HG02943 (cell line): ENCODE results near the gene SLC22A14.
"Not testable (repeated sequence)": the region's sequence is repeated elsewhere in the genome, so short reads cannot be mapped to it uniquely, and the experiment has no call there.

Experiments
- ATAC-seq: cut with Tn5 transposase; IDR thresholded peaks from one replicate; pipeline ENCODE4 v1.9.1; 2021; ENCODE audit warnings: mild to moderate bottlenecking, low read depth, moderate library complexity; ENCODE audit not compliant: unreplicated experiment

SLC22A14 gene

GRCh38 chr3:38312356-38312755 lies 30.3 kb downstream of the SLC22A14 start:
- no peak for ATAC-seq

DNA sequence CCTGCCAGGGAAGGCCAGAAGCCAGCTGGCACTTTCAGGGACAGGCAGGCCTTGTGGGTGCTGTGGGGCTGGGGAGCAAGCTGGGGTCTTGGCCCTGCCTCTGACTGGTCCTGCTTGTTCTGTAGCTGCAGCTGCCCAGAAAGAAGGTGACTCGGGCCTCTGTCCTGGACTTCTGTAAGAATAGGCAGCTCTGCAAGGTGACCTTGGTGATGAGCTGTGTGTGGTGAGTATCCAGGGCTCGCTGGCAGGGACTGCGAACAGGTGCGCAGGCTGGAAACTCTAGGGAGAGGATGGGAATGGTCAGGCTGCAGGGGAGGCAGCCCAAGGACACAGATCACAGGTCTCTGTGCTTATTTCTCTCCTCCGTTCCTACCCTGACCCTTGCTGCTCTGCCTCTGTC lies 31.2 kb downstream of the SLC22A14 start:
- ATAC-seq, result no peak

GRCh38 chr3:38313695-38314094 lies 31.6 kb downstream of the SLC22A14 start:
- ATAC-seq, result no peak

DNA sequence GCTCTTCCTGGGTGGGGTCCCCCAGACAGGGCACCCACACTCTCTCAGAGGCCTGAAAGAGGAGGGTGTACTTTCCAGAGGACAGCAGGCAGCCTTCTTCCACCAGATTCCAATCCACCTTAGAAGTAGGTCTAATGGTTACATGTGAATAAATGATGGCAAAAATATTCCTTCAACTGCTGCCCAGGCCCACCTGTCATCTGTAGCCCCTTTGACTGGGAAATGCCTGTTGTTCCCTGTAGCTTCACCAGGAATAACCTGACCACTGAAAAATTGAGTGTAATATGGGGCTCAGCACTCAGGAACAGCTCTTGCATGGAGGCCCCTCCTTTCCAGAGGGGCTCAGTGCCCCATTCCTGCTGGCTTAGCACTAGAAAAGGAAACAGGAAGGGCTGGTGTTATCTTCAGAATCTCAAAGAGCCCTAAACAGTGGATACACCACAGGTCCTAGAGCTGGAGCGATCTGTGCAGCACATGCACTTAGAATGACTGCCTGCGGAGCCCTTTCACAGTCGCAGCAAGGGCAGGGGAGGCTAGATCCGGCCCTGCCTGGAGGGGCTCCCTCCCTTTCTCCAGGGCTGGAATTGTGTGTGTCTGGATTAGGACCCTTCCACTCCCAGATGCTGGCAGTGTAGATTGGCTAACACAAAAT lies 32.1 kb downstream of the SLC22A14 start:
- no peak for ATAC-seq

- no peak for ATAC-seq
Measured at GRCh38 chr3:38314764-38315487, 32.8 kb downstream of the SLC22A14 start.

DNA sequence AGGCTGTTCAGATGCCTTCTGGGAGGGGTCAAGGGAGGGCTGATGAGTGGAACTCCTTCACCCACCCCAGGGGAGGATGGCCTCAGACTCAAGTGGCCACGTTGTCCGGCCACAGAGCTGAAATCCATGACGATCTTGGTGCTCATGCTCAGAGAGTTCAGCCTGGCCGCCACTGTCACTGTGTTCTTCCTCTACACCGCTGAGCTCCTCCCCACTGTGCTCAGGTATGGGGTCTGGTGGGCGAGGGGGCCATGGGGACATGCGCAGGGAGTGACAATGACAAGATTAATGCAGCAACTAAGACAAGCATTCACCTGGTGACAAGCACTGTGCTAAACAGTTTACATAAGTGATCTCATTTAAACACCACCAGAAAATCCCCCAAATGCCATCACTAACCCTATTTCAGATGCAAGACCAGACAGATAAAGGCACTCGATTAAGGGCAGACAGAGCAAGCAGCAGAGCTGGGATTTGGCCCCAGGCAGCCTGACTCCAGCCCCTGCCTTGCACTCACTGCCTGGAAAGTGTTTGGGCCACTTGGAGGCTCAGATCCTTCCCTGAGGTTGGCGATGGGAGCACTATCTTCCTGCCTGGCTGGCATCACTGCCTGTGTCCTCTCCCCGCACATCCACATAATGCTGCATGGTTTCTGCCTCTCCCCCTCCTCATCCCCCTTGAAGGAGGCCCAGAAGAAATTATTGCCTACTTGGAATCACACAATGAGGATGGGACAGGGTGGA lies 33.6 kb downstream of the SLC22A14 start:
- no peak for ATAC-seq

- no peak for ATAC-seq
Measured at GRCh38 chr3:38316356-38317191, 34.5 kb downstream of the SLC22A14 start.

- ATAC-seq, result no peak
Measured at GRCh38 chr3:38317192-38317759, 35.2 kb downstream of the SLC22A14 start.

DNA sequence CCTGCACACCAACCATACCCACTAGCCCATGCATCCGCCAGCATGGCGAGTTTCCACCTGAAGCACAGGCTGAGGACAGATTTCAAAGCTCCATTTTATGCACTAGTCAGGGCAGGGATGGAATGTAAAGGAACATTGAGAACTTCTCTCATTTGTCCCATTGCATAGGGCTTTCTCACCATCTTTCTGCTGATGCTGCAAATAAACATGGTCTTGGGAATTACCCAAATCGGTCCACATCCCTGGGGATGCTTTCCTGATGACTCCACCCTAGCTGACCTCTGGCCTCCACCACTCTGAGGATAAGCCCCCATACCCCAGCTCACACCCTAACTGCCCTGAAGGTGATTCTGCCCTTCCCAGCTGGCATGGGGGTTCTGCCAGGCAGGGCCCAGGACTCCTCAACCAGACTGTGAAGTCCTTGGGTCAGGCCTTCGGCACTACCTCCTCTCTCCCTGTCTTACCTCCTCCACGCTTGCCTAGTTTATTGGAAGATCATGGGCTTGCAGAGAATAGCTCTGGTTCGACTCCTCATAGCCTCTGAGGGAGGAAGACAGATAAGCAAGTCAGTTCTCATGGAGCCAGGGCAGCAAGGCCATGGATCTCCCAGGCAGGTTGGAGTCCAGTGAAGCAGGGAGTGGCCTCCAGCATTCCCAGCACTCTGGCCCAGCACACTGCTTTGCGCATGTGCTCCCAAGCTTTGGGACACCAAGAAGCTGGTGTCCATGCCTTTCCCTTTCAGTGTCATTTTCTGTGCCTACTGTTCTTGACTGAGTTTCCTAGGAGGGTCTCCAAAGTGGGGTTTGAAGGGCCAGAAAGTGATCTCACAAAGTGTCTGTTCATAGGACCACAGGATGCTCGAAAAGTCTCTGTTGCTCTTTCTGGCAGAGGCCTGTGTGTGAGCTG lies 36.9 kb downstream of the SLC22A14 start:
- no peak for ATAC-seq

- not testable (repeated sequence) for ATAC-seq
Measured at GRCh38 chr3:38320638-38321037, 38.5 kb downstream of the SLC22A14 start.

- ATAC-seq, result no peak
Measured at GRCh38 chr3:38323060-38323459, 41.0 kb downstream of the SLC22A14 start.

- no peak for ATAC-seq
Measured at GRCh38 chr3:38325256-38325655, 43.2 kb downstream of the SLC22A14 start.

- no peak for ATAC-seq
Measured at GRCh38 chr3:38327335-38328009, 45.4 kb downstream of the SLC22A14 start.

DNA sequence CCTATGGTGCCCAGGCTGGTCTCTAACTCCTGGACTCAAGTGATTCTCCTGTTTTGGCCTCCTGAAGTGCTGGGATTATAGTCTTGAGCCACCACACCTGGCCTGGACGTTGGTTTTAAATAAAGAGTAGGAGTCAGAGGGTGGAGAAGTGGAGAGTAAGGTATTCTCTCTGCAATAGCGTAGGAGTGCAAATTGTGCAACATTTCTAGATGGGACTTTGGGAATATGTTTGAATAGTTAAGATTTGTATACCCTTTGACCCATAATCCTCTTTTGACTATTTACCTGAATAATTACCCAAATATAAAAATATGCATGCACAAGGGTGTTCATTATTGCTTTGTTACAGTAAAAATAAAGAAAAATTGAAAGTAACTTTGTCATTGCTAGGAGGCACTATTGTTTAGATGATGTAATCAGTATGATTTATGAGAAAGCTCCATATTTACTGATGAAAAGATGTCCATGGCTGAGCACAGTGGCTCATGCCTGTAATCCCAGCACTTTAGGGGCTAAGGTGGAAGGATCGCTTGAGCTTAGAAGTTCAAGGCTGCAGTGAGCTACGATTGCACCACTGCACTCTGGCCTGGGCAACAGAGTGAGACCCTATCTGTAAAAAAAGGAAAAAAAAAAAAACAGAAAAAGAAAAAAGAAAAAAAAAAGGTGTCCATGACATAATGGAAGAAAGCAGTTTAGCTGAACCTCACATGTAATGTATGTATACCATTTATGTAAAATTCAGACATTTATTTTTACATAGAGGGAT lies 49.3 kb downstream of the SLC22A14 start:
- no peak for ATAC-seq

DNA sequence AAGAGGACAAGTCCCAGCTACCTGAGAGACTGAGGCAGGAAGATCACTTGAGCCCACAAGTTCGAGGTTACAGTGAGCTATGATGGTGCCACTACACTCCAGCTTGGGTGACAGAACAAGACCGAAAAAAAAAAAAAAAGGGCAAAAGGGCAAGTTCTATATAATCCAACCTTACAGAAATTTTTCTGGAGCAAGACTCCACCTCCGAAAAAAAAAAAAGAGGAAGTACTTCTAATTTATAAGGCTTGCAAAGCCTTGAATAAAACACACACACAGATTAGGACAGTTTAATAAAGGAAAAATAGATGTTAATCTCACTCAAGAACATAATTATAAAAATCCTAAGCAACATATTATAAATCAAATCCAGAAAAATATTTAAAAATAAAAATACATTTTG lies 50.1 kb downstream of the SLC22A14 start:
- no peak for ATAC-seq

DNA sequence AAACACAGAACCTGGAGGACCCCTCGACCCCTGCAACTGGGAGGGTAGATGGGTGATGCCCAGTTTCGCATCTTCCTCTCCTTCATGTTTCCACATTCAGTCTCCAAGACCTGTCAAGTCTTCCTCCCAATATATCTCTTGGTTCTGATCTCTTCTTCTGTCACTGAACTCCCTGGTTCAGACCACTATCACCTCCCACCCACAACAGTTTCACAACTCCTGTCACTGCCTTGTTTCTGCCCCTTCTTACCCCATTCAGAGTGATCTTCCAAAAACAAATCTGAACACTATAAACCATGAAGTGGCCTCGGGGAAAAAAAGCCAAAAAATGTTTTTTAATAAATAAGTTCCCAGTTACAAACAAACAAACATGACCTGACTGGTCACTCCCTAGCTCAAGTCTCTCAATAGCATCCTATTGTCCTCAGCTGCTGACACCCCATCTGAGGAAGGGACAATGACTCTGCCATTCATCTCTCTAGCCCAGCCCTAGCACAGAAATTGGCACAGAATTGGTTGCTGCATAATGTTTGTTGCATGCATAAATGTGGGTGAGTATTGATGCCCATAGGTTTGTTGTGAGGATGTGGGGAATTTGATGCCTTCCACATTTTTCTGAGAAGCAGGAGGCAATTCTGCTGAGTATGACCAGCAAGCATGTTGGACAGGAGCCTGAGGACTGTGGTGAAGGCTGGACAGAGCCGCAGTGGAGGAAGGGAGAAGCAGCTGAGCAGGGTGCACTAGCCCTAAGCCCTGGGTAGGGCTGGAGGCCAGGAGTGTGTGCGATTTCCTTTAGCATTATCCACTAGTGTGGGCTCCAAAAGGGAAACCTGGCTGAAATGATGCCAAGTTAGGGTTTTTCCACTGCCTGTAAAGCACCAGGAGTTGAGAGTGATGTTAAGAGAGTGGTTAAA lies 52.3 kb downstream of the SLC22A14 start:
- no peak for ATAC-seq

- no peak for ATAC-seq
Measured at GRCh38 chr3:38335263-38335662, 53.2 kb downstream of the SLC22A14 start.
